Posterior cingulate gyrus (tissue), 11 donors: ENCODE data around the gene CTNNA1.
"Not testable (repeated sequence)": the region's sequence is repeated elsewhere in the genome, so short reads cannot be mapped to it uniquely, and the experiment has no call there.

Experiments used
- DNase-seq, 10 donors: peaks; one replicate each; pipeline versions ENCODE4 v3.0.0 to v3.0.0-alpha.2; 2020 to 2021; ENCODE audit warnings: mixed read lengths in 3 of 10
- intact Hi-C: fragments of 100-400 bp; cut with DNase I; formaldehyde crosslinking; loops from one replicate; pipeline ENCODE4 v1.15.1; 2023

Gene CTNNA1

DNA sequence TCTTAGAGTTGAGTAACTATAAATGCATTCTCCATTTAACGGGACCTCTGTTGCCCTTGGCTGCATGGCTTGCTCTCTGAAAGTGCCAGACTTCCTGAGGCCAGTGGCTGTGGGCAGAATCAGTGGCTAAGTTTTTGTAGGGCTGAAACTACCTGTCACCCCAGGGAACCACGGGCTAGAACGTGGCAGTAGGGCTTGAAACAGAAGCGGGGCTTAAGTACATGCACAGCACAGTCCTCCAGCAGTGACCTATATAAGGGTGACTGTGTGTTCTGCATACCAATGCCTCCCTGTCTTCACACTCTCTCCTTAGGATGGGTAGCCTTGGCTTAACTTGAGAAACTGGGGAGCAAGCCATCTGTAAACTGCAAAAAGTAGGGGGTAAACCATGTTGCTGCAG is 165.5 kb downstream of the CTNNA1 start:
- no peak for DNase-seq
- intact Hi-C loops, result loop anchor here (10.0 kb wide), 1 partner anchor 274 kb away; no protein-coding TSS in a partner anchor

GRCh38 chr5:138920181-138920580 is 167.0 kb downstream of the CTNNA1 start:
- intact Hi-C loops, result loop anchor here (10.0 kb wide), 1 partner anchor 45 kb away; the partner anchor contains the start of gene LRRTM2
- no peak for DNase-seq

DNA sequence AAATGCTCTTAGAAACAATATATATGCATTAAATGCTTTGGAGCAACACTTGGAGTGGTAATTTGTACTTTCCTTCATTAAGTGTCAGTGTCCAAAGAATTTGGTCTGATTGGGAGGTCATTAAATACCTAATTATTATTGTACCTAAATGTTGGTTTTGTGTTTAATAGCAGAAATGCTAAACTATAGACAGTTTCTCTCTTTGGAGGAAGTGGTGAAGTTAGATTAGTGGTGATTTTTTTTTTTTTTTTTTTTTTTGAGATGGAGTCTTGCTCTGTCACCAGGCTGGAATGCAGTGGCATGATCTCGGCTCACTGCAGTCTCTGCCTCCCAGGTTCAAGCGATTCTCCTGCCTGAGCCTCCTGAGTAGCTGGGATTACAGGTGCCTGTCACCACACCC is 168.1 kb downstream of the CTNNA1 start:
- intact Hi-C loops, result loop anchor here (10.0 kb wide), 1 partner anchor 47 kb away; the partner anchor contains the start of gene LRRTM2
- DNase-seq, result not testable (repeated sequence)

DNA sequence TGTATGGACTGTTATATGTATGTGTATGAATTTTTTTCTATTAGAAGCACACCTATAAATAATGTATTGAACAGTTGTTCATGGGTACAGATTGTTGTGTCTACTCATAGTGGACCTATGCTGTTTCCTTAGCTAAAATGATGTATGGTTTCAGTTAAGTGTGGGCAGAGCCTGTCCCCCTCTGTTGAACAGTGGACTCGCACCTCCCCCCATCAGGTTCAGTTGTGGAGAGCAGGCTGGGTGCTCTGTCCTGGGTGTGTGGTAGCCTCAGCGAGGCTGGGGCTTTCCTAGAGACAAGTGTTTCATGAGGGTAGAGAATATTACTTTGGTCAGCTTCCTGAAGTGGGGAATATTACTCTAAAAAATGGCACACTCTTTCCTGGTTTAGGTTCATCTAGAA is 169.3 kb downstream of the CTNNA1 start:
- intact Hi-C loops, result loop anchor here (10.0 kb wide), 1 partner anchor 48 kb away; the partner anchor contains the start of gene LRRTM2

DNA sequence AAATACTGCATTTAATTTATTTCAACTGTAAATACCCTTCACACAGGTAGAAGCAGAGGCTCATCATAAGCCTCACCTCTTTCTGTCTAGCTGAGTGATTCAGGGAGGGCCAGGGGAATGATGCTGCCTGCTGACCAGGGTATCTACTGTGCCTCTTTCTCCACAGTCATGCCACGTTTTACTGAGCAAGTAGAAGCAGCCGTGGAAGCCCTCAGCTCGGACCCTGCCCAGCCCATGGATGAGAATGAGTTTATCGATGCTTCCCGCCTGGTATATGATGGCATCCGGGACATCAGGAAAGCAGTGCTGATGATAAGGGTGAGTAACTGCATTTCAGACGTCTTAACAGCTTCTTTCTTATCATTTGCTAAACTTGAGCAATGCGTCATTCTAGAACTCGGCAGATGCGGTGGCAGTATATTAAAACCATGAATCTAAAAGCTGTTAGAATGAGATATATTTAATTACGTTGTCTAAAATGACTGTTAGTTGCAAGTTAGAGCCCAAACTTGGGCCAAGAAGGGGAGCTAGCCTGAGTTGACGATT is 171.9 kb downstream of the CTNNA1 start:
- intact Hi-C loops, result loop anchor here (10.0 kb wide), 1 partner anchor 50 kb away; the partner anchor contains the start of gene LRRTM2
- DNase-seq, result peak in 1 of 10 donors; percentile 59

More for the DNA sequence above, 169.3 kb downstream of the CTNNA1 start:
- DNase-seq, result no peak

GRCh38 chr5:138926257-138926656 is 173.0 kb downstream of the CTNNA1 start:
- peak in 1 of 10 donors; percentile 64 for DNase-seq
- intact Hi-C loops, result loop anchor here (10.0 kb wide), 1 partner anchor 51 kb away; the partner anchor contains the start of gene LRRTM2

DNA sequence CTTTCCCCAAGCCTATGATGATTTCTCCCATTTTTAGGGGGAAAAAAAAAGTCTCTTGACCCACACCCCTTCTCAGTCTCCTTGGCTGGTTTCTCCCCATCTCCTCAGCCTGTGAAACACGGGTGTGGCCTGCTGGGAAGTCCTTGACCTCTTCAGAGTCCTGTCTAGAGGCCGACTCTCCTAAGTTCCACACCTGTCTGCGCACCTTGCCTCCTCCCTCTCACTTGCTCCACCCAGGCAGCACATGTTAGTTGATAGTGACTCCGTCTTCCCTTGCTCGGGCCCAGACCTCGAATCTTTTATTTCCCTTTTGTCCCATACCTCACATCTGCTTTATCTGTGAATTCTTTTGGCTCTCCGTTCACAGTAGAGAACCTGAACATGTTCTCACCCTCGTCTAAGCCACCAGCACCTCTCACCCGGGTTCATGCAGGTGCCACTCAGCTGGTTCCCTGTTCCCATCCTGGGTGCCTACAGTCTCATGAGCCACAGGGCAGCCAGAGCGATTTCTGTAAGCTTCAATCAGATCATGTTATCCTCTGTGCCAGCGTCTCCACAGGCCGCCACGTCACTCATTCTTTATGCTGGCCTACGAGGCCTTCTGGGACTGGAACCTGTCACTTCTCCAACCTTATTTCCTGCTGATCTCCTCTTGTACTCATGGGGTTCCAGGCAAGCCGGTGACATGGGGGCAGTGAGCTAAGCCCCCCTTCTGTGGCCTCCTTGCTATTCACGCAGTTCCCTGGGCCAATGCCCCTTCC is 173.6 kb downstream of the CTNNA1 start:
- DNase-seq, result peak in 1 of 10 donors; percentile 68
- intact Hi-C loops, result loop anchor here (10.0 kb wide), 1 partner anchor 52 kb away; the partner anchor contains the start of gene LRRTM2

DNA sequence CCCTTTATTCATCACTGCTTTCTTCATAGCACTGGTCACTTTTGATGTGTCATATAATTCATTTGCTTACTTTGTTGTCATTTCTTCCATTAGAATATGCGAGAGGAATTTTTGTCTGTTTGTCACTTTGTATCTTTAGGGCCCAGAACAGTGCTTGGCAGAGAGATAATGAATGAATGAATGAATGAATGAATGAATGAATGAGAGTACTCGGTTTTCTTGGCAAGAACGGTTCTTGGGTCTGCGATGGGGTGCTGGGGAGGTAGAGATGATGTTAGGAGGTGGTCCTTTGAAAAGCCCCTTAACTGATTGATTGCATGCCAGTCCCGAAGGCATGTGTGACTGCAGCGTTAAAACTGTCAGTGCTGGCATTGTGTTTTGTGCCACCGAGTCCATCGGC is 174.3 kb downstream of the CTNNA1 start:
- no peak for DNase-seq
- intact Hi-C loops, result loop anchor here (10.0 kb wide), 1 partner anchor 53 kb away; the partner anchor contains the start of gene LRRTM2

DNA sequence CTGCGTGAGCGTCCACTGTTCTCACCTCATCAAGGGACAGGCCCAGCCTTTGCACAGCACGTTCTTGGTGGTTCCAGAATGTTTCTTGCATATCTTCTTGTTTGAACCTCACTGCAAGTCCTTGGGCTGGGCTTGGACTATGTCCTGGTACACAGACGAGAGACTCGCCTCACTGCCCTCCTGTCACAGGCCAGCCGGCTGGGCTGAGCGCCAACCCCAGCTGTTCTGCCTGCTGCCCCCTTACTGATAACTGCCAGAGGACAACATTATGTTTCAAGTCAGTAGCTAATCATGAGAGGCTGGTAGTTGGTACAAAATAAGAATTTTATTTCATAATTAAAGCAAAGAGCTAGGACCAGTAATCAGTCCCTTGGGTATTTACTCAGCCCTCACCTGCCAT is 174.8 kb downstream of the CTNNA1 start:
- peak; percentile 73 to 98 (median 86) for DNase-seq
- intact Hi-C loops, result loop anchor here (10.0 kb wide), 1 partner anchor 53 kb away; the partner anchor contains the start of gene LRRTM2

GRCh38 chr5:138929571-138929955 is 176.3 kb downstream of the CTNNA1 start:
- no peak for DNase-seq
- intact Hi-C loops, result loop anchor here (10.0 kb wide), 1 partner anchor 55 kb away; the partner anchor contains the start of gene LRRTM2

DNA sequence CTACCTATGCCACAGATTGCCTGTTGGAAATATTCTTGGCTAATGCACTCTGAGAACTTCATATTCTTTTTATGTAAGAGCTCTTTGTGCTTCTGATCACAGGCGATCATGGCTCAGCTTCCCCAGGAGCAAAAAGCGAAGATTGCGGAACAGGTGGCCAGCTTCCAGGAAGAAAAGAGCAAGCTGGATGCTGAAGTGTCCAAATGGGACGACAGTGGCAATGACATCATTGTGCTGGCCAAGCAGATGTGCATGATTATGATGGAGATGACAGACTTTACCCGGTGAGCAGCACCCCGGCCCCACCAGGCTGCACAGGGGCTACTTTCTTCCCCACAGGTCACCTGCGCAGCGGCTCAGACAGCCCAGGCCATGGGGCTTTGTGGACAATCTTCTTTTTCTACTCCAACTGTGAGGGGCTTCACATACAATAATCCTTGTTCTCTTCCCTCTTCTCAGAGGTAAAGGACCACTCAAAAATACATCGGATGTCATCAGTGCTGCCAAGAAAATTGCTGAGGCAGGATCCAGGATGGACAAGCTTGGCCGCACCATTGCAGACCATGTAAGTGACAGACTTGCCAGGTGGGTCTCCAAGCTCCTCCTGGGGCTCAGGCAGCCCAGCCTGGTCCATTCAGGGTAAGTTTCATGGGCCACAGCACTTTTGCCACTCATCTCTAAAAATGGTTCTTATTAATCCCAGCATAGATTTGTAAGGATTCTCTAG is 177.3 kb downstream of the CTNNA1 start:
- intact Hi-C loops, result no loop called here
- DNase-seq, result peak in 1 of 10 donors; percentile 72

DNA sequence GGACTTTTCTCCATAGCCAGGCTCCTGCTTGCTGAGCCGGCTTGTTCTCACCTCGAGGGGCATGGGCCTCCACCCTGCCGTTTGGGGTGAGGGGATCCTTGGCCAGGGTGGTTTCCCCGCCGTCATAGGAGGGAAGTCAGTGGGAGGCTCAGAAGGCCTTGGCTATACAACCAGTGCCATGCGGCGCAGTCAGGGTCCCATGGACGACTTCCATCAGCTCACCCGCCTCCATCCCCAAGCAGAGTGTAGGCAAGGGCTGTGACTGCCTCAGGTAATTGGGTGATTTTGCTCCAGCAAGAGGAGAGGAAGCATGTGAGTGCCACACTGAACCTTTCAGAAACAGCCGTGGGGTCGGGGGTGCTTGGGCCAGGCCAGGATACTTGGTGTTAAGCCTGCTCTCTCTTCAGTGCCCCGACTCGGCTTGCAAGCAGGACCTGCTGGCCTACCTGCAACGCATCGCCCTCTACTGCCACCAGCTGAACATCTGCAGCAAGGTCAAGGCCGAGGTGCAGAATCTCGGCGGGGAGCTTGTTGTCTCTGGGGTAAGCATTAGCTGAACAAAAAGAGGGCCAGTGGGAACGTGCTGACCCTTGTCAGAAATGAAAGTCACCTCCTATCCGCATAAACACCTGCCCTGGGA is 179.1 kb downstream of the CTNNA1 start:
- intact Hi-C loops, result no loop called here
- peak in 1 of 10 donors; percentile 68 for DNase-seq

DNA sequence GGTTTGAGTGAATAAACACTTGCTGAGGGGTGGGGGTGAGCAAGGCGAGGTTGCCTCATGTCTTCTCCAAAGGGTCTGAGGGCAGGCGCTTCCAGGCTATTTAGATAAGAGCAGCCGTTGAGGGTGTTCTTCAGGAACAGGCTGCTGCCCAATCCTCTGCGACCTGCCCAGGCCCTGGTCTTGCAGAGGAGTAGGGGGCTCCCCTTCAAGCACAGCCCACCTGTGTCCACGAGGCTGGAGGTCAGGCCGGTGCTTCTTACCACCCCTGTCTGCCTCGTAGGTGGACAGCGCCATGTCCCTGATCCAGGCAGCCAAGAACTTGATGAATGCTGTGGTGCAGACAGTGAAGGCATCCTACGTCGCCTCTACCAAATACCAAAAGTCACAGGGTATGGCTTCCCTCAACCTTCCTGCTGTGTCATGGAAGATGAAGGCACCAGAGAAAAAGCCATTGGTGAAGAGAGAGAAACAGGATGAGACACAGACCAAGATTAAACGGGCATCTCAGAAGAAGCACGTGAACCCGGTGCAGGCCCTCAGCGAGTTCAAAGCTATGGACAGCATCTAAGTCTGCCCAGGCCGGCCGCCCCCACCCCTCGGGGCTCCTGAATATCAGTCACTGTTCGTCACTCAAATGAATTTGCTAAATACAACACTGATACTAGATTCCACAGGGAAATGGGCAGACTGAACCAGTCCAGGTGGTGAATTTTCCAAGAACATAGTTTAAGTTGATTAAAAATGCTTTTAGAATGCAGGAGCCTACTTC is 180.5 kb downstream of the CTNNA1 start:
- DNase-seq, result peak in 1 of 10 donors; percentile 75

DNA sequence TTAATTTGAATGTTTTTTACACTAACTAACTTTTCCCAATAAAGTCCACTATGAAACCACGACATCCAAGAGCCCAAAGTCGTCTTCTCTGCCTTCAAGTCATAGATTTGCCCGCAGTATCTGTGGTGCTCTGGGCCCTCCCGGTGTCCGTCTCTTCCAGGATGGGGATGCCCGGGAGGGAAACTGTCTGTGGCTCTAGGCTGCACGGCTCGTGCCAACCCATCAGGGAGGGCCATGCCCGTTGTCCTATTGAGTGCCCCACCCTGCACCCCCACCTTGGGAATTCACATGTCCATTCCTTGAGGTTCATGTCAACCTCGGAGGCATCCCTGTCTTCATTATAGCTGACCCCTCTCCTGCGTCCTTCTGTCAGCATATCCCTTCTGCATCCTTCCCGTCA is 181.7 kb downstream of the CTNNA1 start:
- DNase-seq, result peak in 1 of 10 donors; percentile 50

More for the DNA sequence above, 180.5 kb downstream of the CTNNA1 start:
- intact Hi-C loops, result no loop called here

GRCh38 chr5:138935466-138935865 is 182.2 kb downstream of the CTNNA1 start:
- DNase-seq, result no peak
- intact Hi-C loops, result no loop called here

More for the DNA sequence above, 181.7 kb downstream of the CTNNA1 start:
- intact Hi-C loops, result no loop called here

GRCh38 chr5:138936225-138936967 is 183.2 kb downstream of the CTNNA1 start:
- intact Hi-C loops, result no loop called here
- peak in 1 of 10 donors; percentile 79 for DNase-seq

- peak in 1 of 10 donors; percentile 77 for DNase-seq
These were observed 183.7 kb downstream of the CTNNA1 start for GRCh38 chr5:138936968-138937345.

More at GRCh38 chr5:138936968-138937345, 183.7 kb downstream of the CTNNA1 start:
- intact Hi-C loops, result no loop called here
